Spleen (tissue), 7 donors: ENCODE results near the gene PTPN13.

ENCODE experiments used
- POLR2AphosphoS5 ChIP-seq, 3 donors: sonication (generic); formaldehyde crosslinking; IDR thresholded peaks; one replicate each; pipeline ENCODE4 v1.5.1; 2017; ENCODE audit warnings: antibody characterized with exemption in 3 of 3
- TF ChIP-seq, protein P1 (sequence below), 11 experiments: fragments of 200-600 bp in 7 of 11; fragments of 450-650 bp in 4 of 11; sonication (generic) in 4 of 11; IDR thresholded peaks in 8 of 11; conservative IDR thresholded peaks in 3 of 11; 1 replicate in 7 of 11; 2 replicates in 4 of 11; pipeline versions ENCODE4 v1.4.0 to v1.8.0; 2016 to 2021; ENCODE audit warnings: antibody characterized with exemption in 11 of 11, inconsistent platforms in 4 of 11, mild to moderate bottlenecking in 1 of 11
- donor health status: DM: no; HTN: no; CAD: no; lungs with moderate emphysema.
- donor health status: DM: no; HTN: no; CAD: no.
- donor health status: DM: no; HTN: no; CAD: no.

GRCh38 chr4:86706923-86707597 is 112.9 kb downstream of the PTPN13 start:
- TF ChIP-seq, protein P1, sequence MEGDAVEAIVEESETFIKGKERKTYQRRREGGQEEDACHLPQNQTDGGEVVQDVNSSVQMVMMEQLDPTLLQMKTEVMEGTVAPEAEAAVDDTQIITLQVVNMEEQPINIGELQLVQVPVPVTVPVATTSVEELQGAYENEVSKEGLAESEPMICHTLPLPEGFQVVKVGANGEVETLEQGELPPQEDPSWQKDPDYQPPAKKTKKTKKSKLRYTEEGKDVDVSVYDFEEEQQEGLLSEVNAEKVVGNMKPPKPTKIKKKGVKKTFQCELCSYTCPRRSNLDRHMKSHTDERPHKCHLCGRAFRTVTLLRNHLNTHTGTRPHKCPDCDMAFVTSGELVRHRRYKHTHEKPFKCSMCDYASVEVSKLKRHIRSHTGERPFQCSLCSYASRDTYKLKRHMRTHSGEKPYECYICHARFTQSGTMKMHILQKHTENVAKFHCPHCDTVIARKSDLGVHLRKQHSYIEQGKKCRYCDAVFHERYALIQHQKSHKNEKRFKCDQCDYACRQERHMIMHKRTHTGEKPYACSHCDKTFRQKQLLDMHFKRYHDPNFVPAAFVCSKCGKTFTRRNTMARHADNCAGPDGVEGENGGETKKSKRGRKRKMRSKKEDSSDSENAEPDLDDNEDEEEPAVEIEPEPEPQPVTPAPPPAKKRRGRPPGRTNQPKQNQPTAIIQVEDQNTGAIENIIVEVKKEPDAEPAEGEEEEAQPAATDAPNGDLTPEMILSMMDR (IDR thresholded peaks at IDR 0.05 in 8 of 11, conservative IDR thresholded peaks at IDR 0.05 in 3 of 11) = no peak
- no peak for TF ChIP-seq POLR2AphosphoS5 (IDR thresholded peaks at IDR 0.05)
